ENCODE results near the gene TMEM184A.
A peak's percentile ranks its signal among the peaks of the same experiment; 100 is the strongest.

TMEM184A gene

DNA sequence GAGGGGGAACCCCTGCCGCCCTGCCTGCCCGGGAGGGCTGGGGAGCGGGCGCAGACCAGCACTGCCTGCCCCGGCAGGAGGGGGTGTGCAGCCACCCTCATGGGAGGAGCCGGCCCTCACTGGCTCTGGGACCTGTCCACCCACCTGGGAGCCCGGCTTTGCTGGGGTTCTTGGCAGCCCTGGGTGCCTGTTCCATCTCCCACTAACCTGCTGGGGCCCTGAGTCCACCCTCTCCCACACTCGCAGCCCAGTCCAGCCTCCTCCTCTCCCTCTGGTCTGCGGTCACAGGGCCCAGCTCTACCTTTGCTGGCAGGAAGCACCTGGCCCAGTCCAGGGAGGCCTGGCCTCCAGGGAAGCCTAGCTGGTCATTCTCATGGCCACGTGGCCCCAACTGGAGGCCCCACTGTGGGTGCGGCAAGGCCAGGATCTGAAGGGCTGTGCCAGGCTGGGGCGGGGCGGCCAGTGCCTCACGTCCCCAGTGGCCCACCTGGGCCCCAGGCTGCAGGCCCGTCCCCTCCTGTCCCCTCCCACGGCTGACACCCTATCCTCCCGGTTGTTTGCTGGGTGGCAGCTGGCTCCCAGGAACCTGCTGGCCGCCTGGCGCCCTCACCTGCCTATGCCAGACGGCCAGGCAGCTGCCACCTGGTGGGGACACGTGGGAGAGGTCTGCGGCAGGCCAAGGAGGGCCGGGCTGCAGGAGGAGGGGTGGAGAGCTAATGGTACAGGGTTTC lies at the start of gene TMEM184A:
Gene TMEM184A, minus strand, starts transcription at position 393 of the 731 bp plus-strand sequence. CDS start 721 bp downstream, outside the sequence.
- intact Hi-C loops (cut with DNase I) = no loop called here
- peak in 1 of 10 donors; percentile 47 for DNase-seq

GRCh38 chr7:1604383-1604782 lies 48.4 kb upstream of the TMEM184A start:
- DNase-seq = peak in 2 of 10 donors; percentile 32 to 54
- intact Hi-C loops (cut with DNase I) = no loop called here

DNA sequence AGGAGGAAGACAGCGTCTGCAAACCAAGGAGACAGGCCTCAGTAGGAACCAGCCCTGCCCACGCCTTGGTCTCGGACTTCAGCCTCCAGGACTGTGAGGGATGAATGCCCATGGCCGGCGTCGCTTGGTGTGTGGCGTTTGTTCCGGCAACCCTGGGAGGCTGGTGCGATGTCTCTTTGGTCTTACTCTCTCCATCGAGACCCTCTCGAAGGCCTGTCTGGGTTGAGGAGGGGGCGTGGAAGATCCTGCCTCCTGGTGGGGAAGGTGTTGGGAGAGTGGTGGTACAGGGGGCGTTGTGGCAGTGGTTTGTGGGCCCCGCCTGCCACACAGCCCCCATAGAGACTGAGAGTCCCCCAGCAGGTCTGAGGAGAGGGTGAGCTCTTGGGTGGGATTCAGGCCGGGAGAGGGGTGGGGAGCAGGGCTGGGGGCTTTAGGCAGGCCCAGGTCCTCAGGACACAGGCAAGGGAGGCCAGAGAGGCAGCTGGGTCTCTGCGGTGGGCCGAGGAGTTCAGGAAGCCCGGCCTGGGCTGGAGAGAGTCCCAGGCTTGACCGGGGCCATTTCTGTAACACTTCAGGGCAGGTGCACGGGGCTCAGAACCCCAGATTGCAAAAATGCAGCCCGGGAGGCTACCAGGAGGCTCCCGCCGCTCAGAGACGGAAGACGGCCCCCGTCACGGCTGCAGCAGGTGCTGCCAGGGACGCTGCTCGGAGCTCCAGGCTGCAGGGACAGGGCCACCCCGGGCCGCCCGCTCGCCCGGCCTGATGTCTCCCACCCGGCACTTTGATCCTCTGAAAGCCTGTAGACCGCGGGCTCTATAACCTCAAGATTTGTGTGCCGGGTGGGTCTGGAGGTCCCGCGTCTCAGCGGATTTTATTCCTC lies 47.6 kb upstream of the TMEM184A start:
- DNase-seq = peak in 3 of 10 donors; percentile 64 to 71 (median 68)

GRCh38 chr7:1602386-1602785 lies 46.4 kb upstream of the TMEM184A start:
- intact Hi-C loops (cut with DNase I) = no loop called here
- peak in 3 of 10 donors; percentile 45 to 73 (median 53) for DNase-seq

More for the DNA sequence above, 47.6 kb upstream of the TMEM184A start:
- intact Hi-C loops (cut with DNase I) = no loop called here

- DNase-seq = peak in 3 of 10 donors; percentile 52 to 64 (median 54)
- intact Hi-C loops (cut with DNase I) = no loop called here
Measured at GRCh38 chr7:1601956-1602355, 46.0 kb upstream of the TMEM184A start.

DNA sequence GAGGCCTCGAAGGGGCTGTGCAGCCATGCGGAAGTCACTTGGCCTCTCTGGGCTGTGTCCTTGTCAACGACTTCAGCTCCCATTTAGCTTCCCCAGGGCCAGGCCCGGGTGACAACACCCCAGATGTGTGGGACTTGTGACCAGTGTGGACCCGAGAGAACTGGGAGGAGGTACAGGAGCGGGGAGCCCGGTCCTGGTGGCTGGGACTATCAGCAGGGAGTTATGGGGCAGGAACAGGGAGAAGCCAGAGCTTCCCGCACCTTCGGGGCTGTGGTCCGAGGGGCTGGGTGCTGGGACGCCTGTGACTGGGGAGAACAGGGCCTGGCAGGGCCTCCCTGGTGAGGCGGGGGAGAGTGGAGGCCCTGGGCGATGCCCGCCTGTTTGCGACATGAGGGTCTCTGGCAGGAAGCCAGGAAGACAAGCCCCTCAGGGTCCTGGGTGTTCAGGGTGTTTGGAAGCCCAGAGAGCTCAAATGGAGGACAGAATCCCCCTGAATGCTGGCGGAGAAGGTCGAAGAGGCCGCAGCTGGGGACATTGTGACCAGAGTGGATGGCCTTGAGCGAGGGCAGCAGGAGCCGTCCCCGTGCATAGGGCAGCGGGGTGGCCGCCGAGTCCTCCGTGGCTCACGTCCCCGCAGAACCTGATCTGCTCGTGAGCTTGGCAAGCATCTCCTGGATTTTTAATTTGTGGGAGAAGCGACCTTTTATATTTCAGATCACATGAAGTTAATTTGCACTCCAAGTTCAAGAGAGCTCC lies 43.8 kb upstream of the TMEM184A start:
- peak in 3 of 10 donors; percentile 50 to 80 (median 72) for DNase-seq
- intact Hi-C loops (cut with DNase I) = no loop called here

GRCh38 chr7:1598961-1599639 lies 43.1 kb upstream of the TMEM184A start:
- intact Hi-C loops (cut with DNase I) = no loop called here
- peak in 3 of 10 donors; percentile 47 to 71 (median 57) for DNase-seq

DNA sequence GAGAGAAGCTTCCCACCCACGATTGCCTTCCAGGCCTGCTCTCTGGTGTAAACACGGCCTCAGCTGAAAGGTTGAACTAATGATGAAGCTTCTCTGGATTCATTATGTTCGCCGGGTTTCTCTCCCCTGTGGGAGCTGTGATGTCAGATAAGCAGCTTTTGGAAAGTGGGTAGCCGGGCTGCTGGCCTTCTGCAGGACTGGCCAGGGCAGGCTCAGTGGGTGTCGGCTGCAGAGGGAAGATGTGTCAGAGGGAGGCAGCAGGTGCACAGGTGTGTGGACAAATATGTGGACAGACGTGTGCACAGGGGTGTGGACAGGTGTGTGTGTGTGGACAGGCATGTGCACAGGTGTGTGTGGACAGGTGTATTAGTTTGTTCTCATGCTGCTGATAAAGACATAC lies 42.3 kb upstream of the TMEM184A start:
- peak in 2 of 10 donors; percentile 29 to 78 for DNase-seq
- intact Hi-C loops (cut with DNase I) = no loop called here

GRCh38 chr7:1597791-1598190 lies 41.8 kb upstream of the TMEM184A start:
- peak in 2 of 10 donors; percentile 41 to 53 for DNase-seq
- intact Hi-C loops (cut with DNase I) = no loop called here

DNA sequence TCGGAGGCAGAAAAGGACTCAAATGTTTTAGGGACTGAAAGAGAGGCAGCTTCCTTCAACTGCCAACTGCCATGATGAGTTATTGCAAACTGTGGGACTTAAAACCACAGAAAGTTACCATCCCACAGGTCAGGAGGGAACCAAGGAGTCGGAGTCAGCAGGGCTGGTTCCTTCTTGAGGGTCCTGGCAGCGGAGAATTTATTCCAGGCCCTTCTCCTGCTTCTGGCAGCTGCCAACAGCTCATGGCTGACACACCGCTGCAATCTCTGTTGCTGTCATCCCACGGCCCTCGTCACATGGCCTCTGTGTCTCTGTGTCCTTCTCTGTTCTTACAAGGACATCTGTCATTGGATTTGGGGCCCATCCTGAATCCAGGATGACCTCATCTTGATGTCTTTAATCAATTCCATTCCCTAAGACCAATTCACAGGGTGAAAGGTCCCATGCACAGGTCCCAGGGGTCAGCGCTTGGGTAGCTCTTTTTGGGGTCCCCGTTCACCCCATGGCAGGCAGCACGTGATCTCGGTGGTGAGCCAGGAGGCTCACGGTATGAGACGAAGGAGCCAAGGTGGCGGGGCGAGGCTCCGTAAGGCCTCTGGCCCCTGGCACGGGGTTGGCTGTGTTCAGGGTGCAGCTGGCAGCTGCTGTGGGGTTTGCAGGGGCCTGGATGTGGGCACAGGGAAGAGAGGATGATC lies 41.2 kb upstream of the TMEM184A start:
- intact Hi-C loops (cut with DNase I) = no loop called here
- peak in 3 of 10 donors; percentile 32 to 63 (median 42) for DNase-seq

DNA sequence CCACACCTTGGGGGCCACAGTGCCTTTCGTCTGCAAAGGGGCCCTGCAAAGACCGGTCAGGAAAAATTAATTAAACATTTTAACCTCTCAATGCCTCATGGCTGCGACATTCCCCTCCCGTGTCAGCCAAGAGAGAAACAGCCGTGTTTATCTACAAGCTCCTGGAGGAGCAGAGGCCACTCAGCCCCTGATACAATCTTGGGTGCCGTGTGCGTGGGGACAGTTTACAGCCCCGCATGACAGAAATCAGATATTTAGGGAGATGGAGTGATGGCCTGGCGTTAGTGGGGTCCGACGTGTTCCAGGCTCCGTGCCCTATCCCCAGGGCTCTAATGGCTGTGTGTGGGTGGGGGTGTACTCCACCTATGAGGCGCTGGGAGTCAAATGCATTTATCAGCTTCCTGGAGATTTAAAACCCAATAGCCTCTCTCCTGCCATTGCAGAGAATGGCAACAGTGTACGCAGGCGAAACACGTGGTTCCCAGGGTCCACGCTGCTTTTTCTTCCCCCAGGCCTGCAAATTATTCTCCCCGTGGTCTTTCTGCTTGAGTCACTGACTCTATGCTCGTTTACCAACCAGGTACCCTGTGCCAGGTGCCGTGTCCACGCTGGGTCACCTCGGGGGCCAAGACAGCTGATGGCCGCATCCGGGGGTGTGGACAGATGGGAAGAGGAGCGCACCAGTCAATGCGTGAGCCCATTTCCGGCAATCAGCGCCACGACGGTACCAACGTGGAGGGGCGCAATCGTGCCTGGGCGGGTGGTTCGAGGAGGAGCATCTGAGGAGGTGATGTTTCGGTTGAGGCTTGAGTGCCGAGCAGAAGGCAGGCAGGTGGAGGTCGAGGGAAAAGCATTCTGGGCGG lies 40.4 kb upstream of the TMEM184A start:
- peak in 2 of 10 donors; percentile 37 to 45 for DNase-seq
- intact Hi-C loops (cut with DNase I) = no loop called here

DNA sequence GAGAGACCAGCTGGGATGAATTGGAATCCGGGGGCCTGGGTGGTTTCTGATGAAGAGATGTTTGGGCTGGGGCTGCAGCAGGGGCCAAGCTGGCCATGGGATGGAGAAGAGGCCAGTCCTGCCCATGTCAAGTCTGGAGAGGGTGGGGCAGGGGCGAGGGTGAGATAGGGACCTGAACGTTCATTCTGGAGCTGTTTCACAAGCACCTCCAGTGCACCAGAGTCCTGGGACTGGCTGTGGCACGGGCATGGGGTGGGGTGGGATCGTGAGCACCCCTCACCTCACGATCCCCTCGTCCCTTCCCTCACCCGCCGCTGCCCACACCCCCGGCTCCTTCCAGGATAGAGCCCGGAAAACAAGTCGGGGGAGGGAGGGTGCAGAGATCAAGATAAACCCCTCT lies 39.6 kb upstream of the TMEM184A start:
- intact Hi-C loops (cut with DNase I) = no loop called here

DNA sequence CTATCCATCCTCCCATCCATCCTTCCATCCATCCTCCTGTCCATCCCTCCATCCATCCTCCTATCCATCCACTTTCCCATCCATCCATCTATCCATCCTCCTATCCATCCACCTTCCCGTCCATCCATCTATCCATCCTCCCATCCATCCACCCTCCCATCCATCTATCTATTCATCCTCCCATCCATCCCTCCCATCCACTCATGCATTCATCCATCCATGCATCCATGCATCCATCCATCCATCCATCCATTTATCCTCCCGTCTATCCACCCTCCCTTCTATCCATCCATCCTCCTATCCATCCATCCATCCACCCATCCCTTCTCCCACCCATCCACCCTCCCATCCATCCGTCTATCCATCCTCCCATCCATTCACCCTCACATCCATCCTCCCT lies 39.0 kb upstream of the TMEM184A start:
- intact Hi-C loops (cut with DNase I) = no loop called here
- no peak for DNase-seq

More for the DNA sequence above, 39.6 kb upstream of the TMEM184A start:
- peak in 2 of 10 donors; percentile 39 to 72 for DNase-seq

- intact Hi-C loops (cut with DNase I) = no loop called here
- DNase-seq = peak in 1 of 10 donors; percentile 4
Measured at GRCh38 chr7:1593904-1594421, 38.0 kb upstream of the TMEM184A start.

- intact Hi-C loops (cut with DNase I) = no loop called here
- peak in 2 of 10 donors; percentile 55 to 72 for DNase-seq
Measured at GRCh38 chr7:1593091-1593866, 37.3 kb upstream of the TMEM184A start.

DNA sequence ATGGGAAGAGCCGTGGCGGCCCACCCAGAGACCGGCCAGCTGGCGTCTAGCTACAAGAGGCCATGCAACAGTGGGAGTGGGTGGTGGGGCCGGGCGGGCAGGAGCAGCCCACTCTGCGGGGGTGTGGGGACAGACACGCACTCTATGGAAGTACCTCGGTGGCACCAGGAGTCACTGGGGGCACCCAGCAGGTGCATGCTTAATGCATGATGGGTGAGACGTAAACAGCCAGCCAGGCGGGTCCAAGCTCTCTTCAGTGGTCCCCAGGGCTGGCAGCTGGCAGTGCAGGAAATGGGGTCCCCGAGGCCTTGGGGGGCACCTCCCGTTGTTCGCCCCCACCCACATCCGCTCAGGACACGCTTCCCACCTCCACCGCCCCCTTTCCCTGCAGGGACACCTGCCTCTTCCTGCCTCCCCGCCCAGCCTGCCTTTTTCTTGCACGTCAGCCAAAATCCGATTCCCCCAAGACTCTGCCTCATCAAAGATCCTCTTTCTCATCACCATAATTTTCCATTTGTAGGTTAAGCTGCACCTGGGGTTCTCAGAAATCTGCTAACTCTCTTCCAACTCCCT lies 36.4 kb upstream of the TMEM184A start:
- intact Hi-C loops (cut with DNase I) = no loop called here

DNA sequence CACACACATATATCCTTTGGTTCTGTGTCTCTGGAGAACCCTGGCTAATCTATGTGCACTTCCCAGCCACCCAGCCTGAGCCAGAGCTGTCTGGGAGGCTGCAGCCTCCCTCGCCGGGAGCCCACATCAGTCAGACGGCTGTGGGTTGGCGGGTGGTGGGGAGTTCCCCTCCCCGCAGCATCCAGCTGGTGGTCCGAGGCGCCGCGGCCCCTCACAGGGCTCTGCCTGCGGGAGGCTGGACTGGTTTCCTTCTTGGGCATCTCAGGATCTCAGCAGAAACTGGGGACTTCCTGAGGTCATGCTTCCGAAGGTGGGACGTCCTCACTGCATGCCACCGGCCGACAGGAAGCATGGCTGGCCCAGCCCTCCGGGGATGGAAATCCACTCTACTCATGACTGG lies 35.9 kb upstream of the TMEM184A start:
- intact Hi-C loops (cut with DNase I) = no loop called here
- peak in 1 of 10 donors; percentile 62 for DNase-seq

More for the DNA sequence above, 36.4 kb upstream of the TMEM184A start:
- peak in 2 of 10 donors; percentile 44 to 77 for DNase-seq

Data from posterior cingulate gyrus (tissue), 11 donors.